ENCODE measurements around the gene GAL3ST3. TPM values are rescaled to one million over a fixed set of nuclear protein-coding genes. Genes with fewer than 3 reads are reported as not detected.

The GAL3ST3 gene
- total and polyA plus RNA-seq, 2 of the 8 experiments (the other 6 are each of a cell fraction or from before 2014, with no cell fraction given), result 21.1 to 21.4 TPM

DNA sequence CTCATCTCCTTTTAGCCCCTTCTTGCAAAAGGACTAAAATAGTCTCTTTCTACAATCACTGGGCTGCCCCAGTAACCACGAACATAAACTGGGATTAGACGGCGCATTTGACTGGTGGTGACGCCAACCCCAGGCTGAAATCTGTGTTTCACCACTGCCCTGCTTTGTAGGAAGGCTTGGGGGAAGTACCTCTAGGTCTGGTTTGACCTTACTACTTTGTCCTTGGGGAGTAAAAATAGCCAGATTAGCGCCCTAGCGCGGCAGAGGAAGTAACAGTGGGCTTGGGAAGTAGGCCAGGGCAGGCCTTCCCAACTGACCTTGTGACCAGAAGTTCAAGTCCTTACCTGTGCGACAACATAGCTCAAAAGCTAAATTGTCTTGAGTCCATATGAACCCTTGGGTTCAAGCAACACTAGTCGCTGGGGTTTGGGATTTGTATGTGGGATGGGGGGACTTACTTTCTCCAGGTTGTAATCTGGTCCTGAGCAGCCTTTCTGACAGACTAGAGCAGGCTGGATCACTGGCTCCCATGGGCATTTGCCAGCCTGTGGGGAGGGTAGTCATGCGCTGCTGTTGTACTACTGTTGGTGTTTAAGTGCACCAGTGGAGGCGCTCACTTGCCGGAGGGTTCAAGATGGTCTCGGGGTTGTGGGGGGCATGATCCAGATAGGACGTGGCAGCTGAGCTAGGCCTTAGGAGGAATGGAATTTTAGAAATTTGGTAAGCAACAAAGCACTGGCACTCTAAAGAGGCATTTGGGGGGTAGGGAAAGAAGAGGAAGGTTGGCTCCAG is 20.2 kb upstream of the GAL3ST3 start (continued):
- no peak for TF ChIP-seq NANOG (IDR thresholded peaks at IDR 0.05; ENCODE audit: insufficient read depth, low read depth, low read length, poor library complexity, severe bottlenecking)
- no peak for TF ChIP-seq HDAC2 (IDR thresholded peaks at IDR 0.05; ENCODE audit: borderline replicate concordance in 1 of 2, low read depth in 2 of 2, low read length in 2 of 2)
- TF ChIP-seq, protein P1, sequence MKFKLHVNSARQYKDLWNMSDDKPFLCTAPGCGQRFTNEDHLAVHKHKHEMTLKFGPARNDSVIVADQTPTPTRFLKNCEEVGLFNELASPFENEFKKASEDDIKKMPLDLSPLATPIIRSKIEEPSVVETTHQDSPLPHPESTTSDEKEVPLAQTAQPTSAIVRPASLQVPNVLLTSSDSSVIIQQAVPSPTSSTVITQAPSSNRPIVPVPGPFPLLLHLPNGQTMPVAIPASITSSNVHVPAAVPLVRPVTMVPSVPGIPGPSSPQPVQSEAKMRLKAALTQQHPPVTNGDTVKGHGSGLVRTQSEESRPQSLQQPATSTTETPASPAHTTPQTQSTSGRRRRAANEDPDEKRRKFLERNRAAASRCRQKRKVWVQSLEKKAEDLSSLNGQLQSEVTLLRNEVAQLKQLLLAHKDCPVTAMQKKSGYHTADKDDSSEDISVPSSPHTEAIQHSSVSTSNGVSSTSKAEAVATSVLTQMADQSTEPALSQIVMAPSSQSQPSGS (IDR thresholded peaks at IDR 0.05; ENCODE audit: low read length), result no peak
- no peak for TF ChIP-seq TBP (IDR thresholded peaks at IDR 0.05; ENCODE audit: low read depth, low read length)
- TF ChIP-seq, protein P2, sequence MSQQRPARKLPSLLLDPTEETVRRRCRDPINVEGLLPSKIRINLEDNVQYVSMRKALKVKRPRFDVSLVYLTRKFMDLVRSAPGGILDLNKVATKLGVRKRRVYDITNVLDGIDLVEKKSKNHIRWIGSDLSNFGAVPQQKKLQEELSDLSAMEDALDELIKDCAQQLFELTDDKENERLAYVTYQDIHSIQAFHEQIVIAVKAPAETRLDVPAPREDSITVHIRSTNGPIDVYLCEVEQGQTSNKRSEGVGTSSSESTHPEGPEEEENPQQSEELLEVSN (IDR thresholded peaks at IDR 0.05), result no peak
- TF ChIP-seq SP2 (IDR thresholded peaks at IDR 0.05; ENCODE audit: low read length), result no peak
- TF ChIP-seq CHD1 (IDR thresholded peaks at IDR 0.05; ENCODE audit: low read depth, low read length), result no peak
- 0 out of 4 replicates have a peak, but pooled peaks of 1 of the 2 experiments have one; percentile 7 for TF ChIP-seq RAD21 (IDR thresholded peaks at IDR 0.05 in 1 of 2, conservative IDR thresholded peaks at IDR 0.05 in 1 of 2; ENCODE audit: low read depth in 2 of 2, low read length in 2 of 2)
- no peak for TF ChIP-seq GTF2F1 (IDR thresholded peaks at IDR 0.05; ENCODE audit: borderline replicate concordance, low read depth, low read length)
- no peak for TF ChIP-seq TCF12 (IDR thresholded peaks at IDR 0.05; ENCODE audit: low read depth, low read length)
- TF ChIP-seq KDM5A (IDR thresholded peaks at IDR 0.05; ENCODE audit: low read length), result no peak
- TF ChIP-seq POLR2AphosphoS5 (IDR thresholded peaks at IDR 0.05; ENCODE audit: low read depth, low read length), result no peak; the same call in 1 of the 2 replicates
- TF ChIP-seq, protein P3, sequence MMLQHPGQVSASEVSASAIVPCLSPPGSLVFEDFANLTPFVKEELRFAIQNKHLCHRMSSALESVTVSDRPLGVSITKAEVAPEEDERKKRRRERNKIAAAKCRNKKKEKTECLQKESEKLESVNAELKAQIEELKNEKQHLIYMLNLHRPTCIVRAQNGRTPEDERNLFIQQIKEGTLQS (IDR thresholded peaks at IDR 0.05; ENCODE audit: insufficient read depth, low read depth, low read length), result no peak

Measured in H1 (cell line).